Aorta (tissue), 5 donors: ENCODE measurements around the gene RMI2. TPM values are rescaled to one million over a fixed set of nuclear protein-coding genes. Genes with fewer than 3 reads are reported as not detected.

Experiments
- ATAC-seq: fragments of 200-7000 bp; cut with Tn5 transposase; one replicate; pipeline ENCODE4 v1.9.1; 2022; ENCODE audit warnings: moderate library complexity; ENCODE audit not compliant: low FRiP score
- DNase-seq, 2 donors: peaks; one replicate each; pipeline ENCODE4 v3.0.0-alpha.2; 2020
- H3K27ac ChIP-seq, 2 donors: one replicate each; pipeline ENCODE4 v1.5.1; 2013; ENCODE audit warnings: low read length in 2 of 2, mild to moderate bottlenecking in 2 of 2, moderate library complexity in 2 of 2, control low read depth in 1 of 2, inconsistent platforms in 1 of 2, low read depth in 1 of 2
- H3K27me3 ChIP-seq, 2 donors: one replicate each; pipeline ENCODE4 v1.6.1; 2013; ENCODE audit warnings: control low read depth in 1 of 2, low read length in 1 of 2, mild to moderate bottlenecking in 1 of 2, moderate library complexity in 1 of 2; ENCODE audit not compliant: insufficient read depth in 2 of 2, control insufficient read depth in 1 of 2
- H3K36me3 ChIP-seq, 2 donors: one replicate each; pipeline ENCODE4 v1.6.1; 2013; ENCODE audit warnings: control low read depth in 1 of 2, low read length in 1 of 2, mild to moderate bottlenecking in 1 of 2; ENCODE audit not compliant: insufficient read depth in 2 of 2, control insufficient read depth in 1 of 2
- H3K4me1 ChIP-seq, 2 donors: one replicate each; pipeline ENCODE4 v1.6.1; 2013; ENCODE audit warnings: low read length in 2 of 2, control low read depth in 1 of 2, mild to moderate bottlenecking in 1 of 2, moderate library complexity in 1 of 2; ENCODE audit not compliant: insufficient read depth in 2 of 2, control insufficient read depth in 1 of 2
- H3K4me3 ChIP-seq, 2 donors: one replicate each; pipeline ENCODE4 v1.5.1; 2013; ENCODE audit warnings: low read length in 2 of 2, control low read depth in 1 of 2, mild to moderate bottlenecking in 1 of 2
- H3K9me3 ChIP-seq: one replicate; pipeline ENCODE4 v1.6.1; 2013; ENCODE audit warnings: mild to moderate bottlenecking, low read length; ENCODE audit not compliant: control insufficient read depth
- WGBS, 2 donors: extraction: QIAGEN DNeasy Blood & Tissue Kit; methylation state at CpG; one replicate each; pipeline ENCODE4 v1.1.7; 2013; 5-methylcytosine and 5-hydroxymethylcytosine counted together
- intact Hi-C, 2 donors: fragments of 100-400 bp; cut with DNase I; formaldehyde crosslinking; loops; one replicate each; pipeline versions ENCODE4 v1.14.2 to v1.15.0; 2022
- polyA plus RNA-seq, 2 donors: library from polyadenylated mRNA; stranded (reverse); fragments of 200-250 nt; gene quantifications; one replicate each; pipeline ENCODE4 v1.2.3, GENCODE V29; 2013
- total RNA-seq, 2 donors: library from RNA; stranded (reverse); fragmentation: NEBNext Ultra II Directional; extraction: Animal tissue kit (Norgen Biotek cat#: 25700); gene quantifications; one replicate each; pipeline ENCODE4 v1.2.1, GENCODE V29; 2021
- donor health status: healthy with polysubstance abuse.
- donor health status: Bipolar disorder and iron deficiency.
- donor health status: DM: no; HTN: no; CAD: no.
- donor health status: DM: no; HTN: no; CAD: no.
- donor health status: DM: yes; HTN: yes; CAD: no.

The RMI2 gene
- total and polyA plus RNA-seq, 4 donors, result 0.61 to 1.7 (median 0.81) TPM; not detected in 1

GRCh38 chr16:11333010-11333409 lies 12.2 kb upstream of the RMI2 start:
- Histone ChIP-seq H3K9me3 (no peaks in the 10 kb centered on the region), H3K27me3 (no peaks in the 10 kb centered on the region), H3K4me3 (no peak overlapping the region), H3K27ac (no peak overlapping the region), H3K36me3 (no peaks in the 10 kb centered on the region), H3K4me1 (no peaks in the 10 kb centered on the region)
- ATAC-seq (no peak), DNase-seq (no peak)
- 65 to 74% methylated on average over 9 of the region's 9 CpGs for WGBS, 2 donors
- intact Hi-C loops, result no loop called here

GRCh38 chr16:11333702-11334101 lies 11.6 kb upstream of the RMI2 start:
- WGBS, 2 donors, result 73 to 77% methylated on average over 8 of the region's 8 CpGs
- Histone ChIP-seq H3K4me1 (no peaks in the 10 kb centered on the region), H3K9me3 (no peaks in the 10 kb centered on the region), H3K27ac (no peak overlapping the region), H3K36me3 (no peaks in the 10 kb centered on the region), H3K4me3 (no peak overlapping the region), H3K27me3 (no peaks in the 10 kb centered on the region)
- no peak for DNase-seq
- no peak for ATAC-seq
- intact Hi-C loops, result no loop called here

GRCh38 chr16:11334831-11335404 lies 10.3 kb upstream of the RMI2 start:
- Histone ChIP-seq H3K27ac (no peak overlapping the region), H3K27me3 (no peaks in the 10 kb centered on the region), H3K9me3 (no peaks in the 10 kb centered on the region), H3K4me3 (no peak overlapping the region), H3K36me3 (no peaks in the 10 kb centered on the region), H3K4me1 (no peaks in the 10 kb centered on the region)
- ATAC-seq (no peak), DNase-seq (no peak)
- WGBS, 2 donors, result 92 to 94% methylated on average over 6 of the region's 6 CpGs
- intact Hi-C loops, result no loop called here

GRCh38 chr16:11339075-11339474 lies 6.2 kb upstream of the RMI2 start:
- Histone ChIP-seq H3K27ac (no peak overlapping the region), H3K27me3 (no peaks in the 10 kb centered on the region), H3K4me1 (no peaks in the 10 kb centered on the region), H3K9me3 (no peaks in the 10 kb centered on the region), H3K4me3 (no peak overlapping the region), H3K36me3 (no peaks in the 10 kb centered on the region)
- DNase-seq, result no peak
- ATAC-seq, result no peak
- WGBS, 2 donors, result 54 to 73% methylated on average over 3 of the region's 3 CpGs
- intact Hi-C loops, result no loop called here

GRCh38 chr16:11340710-11341109 lies 4.5 kb upstream of the RMI2 start:
- intact Hi-C loops, result no loop called here
- Histone ChIP-seq H3K36me3 (no peaks in the 10 kb centered on the region), H3K9me3 (no peaks in the 10 kb centered on the region), H3K27me3 (no peaks in the 10 kb centered on the region), H3K27ac (no peak overlapping the region), H3K4me3 (no peak overlapping the region), H3K4me1 (no peaks in the 10 kb centered on the region)
- 91 to 93% methylated on average over 4 of the region's 4 CpGs for WGBS, 2 donors
- ATAC-seq (no peak), DNase-seq (no peak)

GRCh38 chr16:11341371-11341770 lies 3.9 kb upstream of the RMI2 start:
- intact Hi-C loops, result no loop called here
- Histone ChIP-seq H3K4me1 (no peaks in the 10 kb centered on the region), H3K9me3 (no peaks in the 10 kb centered on the region), H3K36me3 (no peaks in the 10 kb centered on the region), H3K4me3 (no peak overlapping the region), H3K27ac (no peak overlapping the region), H3K27me3 (no peaks in the 10 kb centered on the region)
- no peak for ATAC-seq
- no peak for DNase-seq
- WGBS, 2 donors, result 90 to 91% methylated on average over 9 of the region's 9 CpGs

GRCh38 chr16:11342021-11342855 lies 3.0 kb upstream of the RMI2 start:
- Histone ChIP-seq H3K27ac (no peak overlapping the region), H3K36me3 (no peaks in the 10 kb centered on the region), H3K4me1 (no peaks in the 10 kb centered on the region), H3K27me3 (no peaks in the 10 kb centered on the region), H3K4me3 (no peak overlapping the region), H3K9me3 (no peaks in the 10 kb centered on the region)
- intact Hi-C loops, result no loop called here
- WGBS, 2 donors, result 69 to 76% methylated on average over 5 of the region's 5 CpGs
- ATAC-seq (no peak), DNase-seq (no peak)

GRCh38 chr16:11346700-11347319 lies 1.6 kb downstream of the RMI2 start:
- DNase-seq, result no peak
- Histone ChIP-seq H3K4me1 (no peaks in the 10 kb centered on the region), H3K27me3 (no peaks in the 10 kb centered on the region), H3K4me3 (no peak overlapping the region), H3K27ac (no peak overlapping the region), H3K9me3 (no peaks in the 10 kb centered on the region), H3K36me3 (no peaks in the 10 kb centered on the region)
- intact Hi-C loops, result no loop called here
- no peak for ATAC-seq
- WGBS, 2 donors, result 88 to 90% methylated on average over 9 of the region's 9 CpGs

- Histone ChIP-seq H3K4me1 (no peaks in the 10 kb centered on the region), H3K27me3 (no peaks in the 10 kb centered on the region)
These were observed 2.6 kb downstream of the RMI2 start for GRCh38 chr16:11347831-11348230.

More at GRCh38 chr16:11347831-11348230, 2.6 kb downstream of the RMI2 start:
- intact Hi-C loops, result no loop called here
- 95 to 96% methylated on average over 7 of the region's 7 CpGs for WGBS, 2 donors
- Histone ChIP-seq H3K36me3 (no peaks in the 10 kb centered on the region), H3K27ac (no peak overlapping the region), H3K9me3 (no peaks in the 10 kb centered on the region), H3K4me3 (no peak overlapping the region)
- ATAC-seq, result no peak
- DNase-seq, result no peak
